Measurements from ENCODE around the gene SKAP1. TPM values are rescaled to one million over a fixed set of nuclear protein-coding genes. Genes with fewer than 3 reads are reported as not detected.

SKAP1 gene
- polyA plus RNA-seq (2012; ENCODE audit: missing spikeins): 59.0 TPM

DNA sequence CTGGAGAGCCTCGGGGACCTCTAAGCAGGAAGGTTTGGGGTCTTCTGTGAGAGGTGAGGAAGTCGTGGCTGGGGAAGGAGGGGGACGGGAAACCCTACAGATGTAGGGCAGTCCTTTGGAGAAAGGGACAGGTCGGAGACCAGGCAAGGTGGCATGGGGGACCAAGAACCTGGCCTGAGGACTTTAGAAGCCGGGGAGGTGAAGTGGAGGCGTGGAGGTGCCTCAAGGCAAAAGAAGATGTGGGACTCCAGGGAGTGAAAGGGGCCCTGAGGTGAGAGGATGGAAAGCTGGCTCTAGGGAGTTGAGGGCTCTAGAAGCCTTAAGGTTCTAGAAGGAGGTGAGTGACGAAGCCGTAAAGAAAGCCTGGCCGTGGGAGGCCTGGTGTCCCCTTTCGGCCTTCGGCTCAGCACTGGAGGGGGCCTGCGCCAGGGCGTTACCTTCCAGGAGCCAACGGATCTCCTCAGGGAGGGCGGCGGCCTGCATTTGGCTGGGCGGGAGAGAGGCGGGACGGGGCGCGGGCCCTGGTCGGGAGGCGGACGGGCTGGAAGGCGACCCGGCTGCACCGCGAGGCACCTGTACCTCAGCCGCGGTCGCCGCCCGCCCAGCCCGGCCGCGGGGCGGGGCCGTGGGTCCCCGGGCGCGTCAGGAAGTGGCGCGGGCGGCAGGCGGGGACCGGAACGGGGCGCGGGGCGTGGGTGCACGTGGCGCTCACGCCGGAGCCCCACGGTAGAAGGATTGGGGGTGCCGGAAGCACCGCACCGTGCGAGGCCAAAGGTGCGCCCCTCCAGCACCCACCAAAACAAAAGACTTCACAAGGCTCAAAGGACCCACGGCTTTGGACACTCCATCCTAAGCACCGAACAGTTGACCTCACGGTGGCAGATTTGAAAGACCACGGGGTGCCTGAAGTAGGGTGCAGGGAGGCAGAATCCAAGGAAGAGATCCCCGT, at the start of gene SKAP1:
Gene SKAP1, minus strand, starts transcription at position 577 of the 949 bp plus-strand sequence.
- DNase-seq (ENCODE audit: insufficient read length) (peak; percentile 66), FAIRE-seq (peak; percentile 88)
- no peak for TF ChIP-seq TAF1 (IDR thresholded peaks at IDR 0.05; ENCODE audit: borderline replicate concordance, low read depth, low read length)
- peak; percentile 65; the same call in 1 of the 2 replicates for TF ChIP-seq POLR2A (IDR thresholded peaks at IDR 0.05; ENCODE audit: low read depth, low read length)
- 0 out of 2 replicates have a peak, but pooled peaks have one; percentile 46 for TF ChIP-seq POLR2AphosphoS5 (IDR thresholded peaks at IDR 0.05; ENCODE audit: low read depth, low read length)

DNA sequence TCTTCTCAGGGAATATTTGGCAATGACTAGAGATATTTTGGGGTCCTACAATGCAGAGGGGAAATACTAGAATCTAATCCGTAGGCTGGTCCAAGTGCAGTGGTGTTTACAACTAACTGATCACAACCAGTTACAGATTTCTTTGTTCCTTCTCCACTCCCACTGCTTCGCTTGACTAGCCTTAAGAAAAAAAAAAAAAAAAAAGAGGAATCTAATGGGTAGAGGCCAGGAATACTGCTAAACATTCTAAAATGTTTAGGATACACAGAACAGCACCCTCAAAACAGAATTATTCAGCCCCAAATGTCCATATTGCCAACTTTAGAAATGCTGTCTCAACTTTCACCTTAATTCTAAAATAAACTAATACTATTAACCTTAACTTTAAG, 49.0 kb upstream of the SKAP1 start:
- DNase-seq (ENCODE audit: insufficient read length) (no peak), FAIRE-seq (no peak)

DNA sequence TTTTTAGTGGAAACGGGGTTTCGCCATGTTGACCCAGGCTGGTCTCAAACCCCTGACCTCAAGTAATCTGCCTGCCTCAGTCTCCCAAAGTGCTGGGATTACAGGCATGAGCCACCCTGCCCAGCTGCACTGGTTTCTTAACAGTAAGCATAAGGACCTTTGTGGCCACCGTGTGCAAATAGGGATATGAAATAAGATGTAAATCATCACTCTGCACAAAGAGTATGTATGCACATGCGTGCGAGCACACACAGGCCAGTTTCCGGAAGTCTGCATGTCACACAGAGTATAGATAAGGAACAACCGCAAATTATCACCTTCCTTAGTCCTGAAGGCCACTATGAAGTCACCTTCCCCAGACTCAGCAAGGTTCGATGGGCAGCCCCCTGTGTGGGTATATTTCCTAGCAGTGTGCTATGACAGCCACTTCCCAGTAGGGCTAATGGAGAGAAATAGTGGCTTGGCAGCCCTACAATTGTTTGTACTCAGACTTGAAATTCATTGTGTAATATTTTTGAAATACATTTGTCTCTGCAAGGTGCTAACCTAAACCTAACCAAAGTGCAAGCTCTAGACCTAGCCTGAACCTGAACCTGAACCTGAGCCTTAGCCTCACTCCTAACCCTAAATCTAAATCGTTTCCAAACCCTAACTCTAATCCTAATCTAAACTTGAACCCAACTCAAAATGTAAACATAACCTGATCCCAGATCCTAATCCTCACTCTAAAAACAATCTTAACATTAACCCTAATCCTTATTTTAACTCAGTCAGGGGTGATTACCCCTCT, 48.4 kb upstream of the SKAP1 start:
- FAIRE-seq: peak; percentile 87
- peak; percentile 45 for DNase-seq (ENCODE audit: insufficient read length)
- TF ChIP-seq POLR2A (IDR thresholded peaks at IDR 0.05; ENCODE audit: low read depth, low read length) (0 out of 2 replicates have a peak, but pooled peaks have one; percentile 22), POLR2AphosphoS5 (IDR thresholded peaks at IDR 0.05; ENCODE audit: low read depth, low read length) (no peak; the same call in 1 of the 2 replicates), TAF1 (IDR thresholded peaks at IDR 0.05; ENCODE audit: borderline replicate concordance, low read depth, low read length) (no peak)

More for the DNA sequence above, 49.0 kb upstream of the SKAP1 start:
- TF ChIP-seq TAF1 (IDR thresholded peaks at IDR 0.05; ENCODE audit: borderline replicate concordance, low read depth, low read length) (no peak), POLR2AphosphoS5 (IDR thresholded peaks at IDR 0.05; ENCODE audit: low read depth, low read length) (no peak), POLR2A (IDR thresholded peaks at IDR 0.05; ENCODE audit: low read depth, low read length) (no peak)

DNA sequence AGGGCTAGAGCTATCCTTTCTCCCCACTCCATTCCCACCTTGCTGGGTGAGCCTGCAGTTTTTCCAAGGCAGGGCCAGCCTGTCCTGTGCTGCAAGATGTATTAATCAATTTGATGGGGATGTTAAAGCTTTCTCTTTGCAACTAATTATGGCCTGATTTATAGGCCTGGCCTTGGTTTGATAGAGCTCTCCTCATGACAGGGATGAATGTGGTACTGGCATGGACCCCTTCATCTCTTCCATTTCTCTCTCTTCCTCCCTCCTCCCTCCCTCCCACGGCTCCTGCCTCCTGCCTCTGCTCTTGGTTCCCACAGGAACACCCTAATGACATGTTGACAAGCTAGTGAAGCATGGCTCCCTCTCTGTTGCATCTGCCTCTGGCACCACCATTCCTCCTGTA, 47.2 kb upstream of the SKAP1 start:
- no peak for FAIRE-seq

DNA sequence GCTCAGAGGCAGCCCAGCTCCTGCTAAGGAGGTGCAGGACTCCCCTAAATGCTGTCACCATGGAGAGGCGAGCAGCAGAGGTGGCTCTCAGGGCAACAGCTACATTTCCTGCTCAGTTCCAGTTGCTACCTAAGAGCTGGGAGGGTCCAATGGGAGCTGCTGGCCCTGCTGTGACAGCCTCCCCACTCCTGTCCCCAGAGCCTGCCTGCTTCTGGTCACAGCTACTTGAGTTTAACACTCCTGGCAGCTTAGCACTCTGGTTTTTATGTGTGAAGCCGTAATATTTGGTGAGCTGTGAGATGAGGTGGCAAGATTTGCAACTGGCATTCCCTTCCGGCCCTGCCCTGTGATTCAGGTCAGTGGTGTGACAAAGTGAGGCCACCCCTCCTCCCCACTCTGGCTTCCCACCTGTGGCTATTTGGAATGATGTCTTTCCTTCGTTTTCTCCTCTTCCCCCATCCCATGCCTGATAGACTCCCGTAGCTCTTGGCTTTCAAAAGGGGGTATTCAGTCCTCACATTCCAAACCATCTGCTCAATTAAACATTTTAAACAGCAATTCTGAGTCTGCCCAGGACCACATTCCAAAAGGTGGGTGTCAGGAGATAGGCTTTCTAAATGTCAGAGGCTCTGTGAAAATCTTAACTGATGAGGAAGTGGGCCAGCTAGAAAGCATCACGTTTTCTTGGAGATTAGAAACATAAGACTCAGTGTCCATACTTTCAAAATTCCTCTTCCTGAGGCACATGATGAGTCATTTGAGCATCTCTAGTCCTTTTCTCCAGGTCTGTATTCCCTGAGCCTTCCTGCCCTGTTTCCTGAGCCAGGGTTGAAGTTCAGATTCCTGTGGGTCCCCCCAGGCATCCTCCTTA, 42.6 kb upstream of the SKAP1 start:
- DNase-seq (ENCODE audit: insufficient read length) (no peak), FAIRE-seq (no peak)
- no peak for TF ChIP-seq TAF1 (IDR thresholded peaks at IDR 0.05; ENCODE audit: borderline replicate concordance, low read depth, low read length)
- TF ChIP-seq POLR2A (IDR thresholded peaks at IDR 0.05; ENCODE audit: low read depth, low read length): no peak
- TF ChIP-seq POLR2AphosphoS5 (IDR thresholded peaks at IDR 0.05; ENCODE audit: low read depth, low read length): no peak

More for the DNA sequence above, 47.2 kb upstream of the SKAP1 start:
- no peak for DNase-seq (ENCODE audit: insufficient read length)
- TF ChIP-seq POLR2AphosphoS5 (IDR thresholded peaks at IDR 0.05; ENCODE audit: low read depth, low read length) (no peak), TAF1 (IDR thresholded peaks at IDR 0.05; ENCODE audit: borderline replicate concordance, low read depth, low read length) (no peak), POLR2A (IDR thresholded peaks at IDR 0.05; ENCODE audit: low read depth, low read length) (no peak)

DNA sequence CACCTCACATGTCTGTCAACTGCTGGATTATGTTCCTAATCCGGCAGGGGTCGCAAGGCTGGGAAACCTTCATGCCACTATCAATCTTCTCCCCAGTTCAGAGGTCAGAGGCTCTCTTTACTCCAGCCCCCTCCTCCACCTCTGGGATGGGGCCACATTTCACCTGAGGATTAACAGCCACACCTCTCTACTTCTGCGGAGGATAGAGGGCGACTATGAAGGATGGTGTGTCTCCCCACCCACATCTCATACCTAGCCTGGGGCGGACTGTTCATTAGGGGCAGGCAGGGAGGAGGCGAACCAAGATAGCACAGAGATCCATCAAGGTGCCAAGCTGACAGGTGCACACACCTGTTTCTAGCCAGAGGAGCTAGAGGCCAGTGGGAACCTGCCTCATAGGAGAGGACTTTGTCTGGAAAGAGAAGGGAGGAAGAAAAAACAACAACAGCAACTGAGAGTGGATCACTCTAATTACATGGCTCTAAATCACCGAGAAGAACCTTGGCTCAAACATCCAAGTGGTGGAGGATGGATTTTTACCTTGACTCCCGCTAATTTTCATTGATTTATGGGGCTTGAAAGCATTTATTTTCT, 41.9 kb upstream of the SKAP1 start:
- TF ChIP-seq POLR2A (IDR thresholded peaks at IDR 0.05; ENCODE audit: low read depth, low read length): no peak
- TF ChIP-seq POLR2AphosphoS5 (IDR thresholded peaks at IDR 0.05; ENCODE audit: low read depth, low read length): no peak
- no peak for TF ChIP-seq TAF1 (IDR thresholded peaks at IDR 0.05; ENCODE audit: borderline replicate concordance, low read depth, low read length)
- no peak for FAIRE-seq
- DNase-seq (ENCODE audit: insufficient read length): no peak

DNA sequence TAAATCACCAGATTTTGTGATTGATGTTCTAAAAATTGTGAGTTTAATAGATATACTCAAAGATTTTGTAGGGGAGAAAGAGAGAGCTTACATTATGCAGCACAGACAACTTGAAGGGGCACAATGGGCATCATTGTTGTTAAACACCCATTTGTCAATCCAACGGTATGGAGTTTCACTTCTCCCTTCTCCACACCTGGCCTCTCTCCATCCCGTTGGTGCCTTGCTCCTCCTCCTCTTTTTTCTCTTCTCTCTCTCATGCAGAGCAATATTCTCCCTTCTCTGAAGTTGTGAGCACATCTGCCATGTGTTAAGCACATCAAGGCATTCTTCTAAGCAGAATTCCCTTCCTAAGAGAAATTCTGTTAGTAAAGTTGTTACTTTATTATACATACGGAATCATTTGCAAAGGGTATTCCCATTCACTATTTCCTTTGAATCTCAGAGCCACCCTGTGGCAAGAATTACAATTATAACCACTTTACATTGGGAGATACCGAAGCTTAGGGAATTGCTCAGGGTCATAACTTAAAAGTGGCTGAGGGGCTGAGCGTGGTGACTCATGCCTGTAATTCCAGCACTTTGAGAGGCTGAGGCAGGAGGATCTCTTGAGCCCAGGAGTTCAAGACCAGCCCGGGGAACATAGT, 40.5 kb upstream of the SKAP1 start:
- FAIRE-seq (no peak), DNase-seq (ENCODE audit: insufficient read length) (no peak)
- no peak for TF ChIP-seq POLR2AphosphoS5 (IDR thresholded peaks at IDR 0.05; ENCODE audit: low read depth, low read length)
- TF ChIP-seq POLR2A (IDR thresholded peaks at IDR 0.05; ENCODE audit: low read depth, low read length): no peak
- TF ChIP-seq TAF1 (IDR thresholded peaks at IDR 0.05; ENCODE audit: borderline replicate concordance, low read depth, low read length): no peak

DNA sequence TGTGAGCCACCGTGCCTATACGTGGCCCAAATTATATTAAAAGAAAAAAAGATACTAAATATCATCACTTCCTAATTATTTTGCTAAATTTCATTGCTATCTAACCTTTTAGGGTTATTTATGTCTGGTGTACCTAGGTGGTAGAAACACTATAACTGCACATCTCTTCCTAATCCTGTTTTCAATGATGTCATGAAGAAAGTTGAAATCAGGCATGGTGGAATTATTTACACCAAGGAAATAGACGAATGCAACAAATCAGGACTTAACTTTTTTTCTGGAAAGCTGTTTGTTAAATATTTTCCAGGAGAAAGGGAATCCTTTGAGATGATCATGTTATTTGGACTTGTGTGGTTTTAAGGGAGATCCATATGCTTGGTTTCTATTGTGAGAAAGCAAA, 39.2 kb upstream of the SKAP1 start:
- TF ChIP-seq POLR2AphosphoS5 (IDR thresholded peaks at IDR 0.05; ENCODE audit: low read depth, low read length) (no peak), POLR2A (IDR thresholded peaks at IDR 0.05; ENCODE audit: low read depth, low read length) (no peak), TAF1 (IDR thresholded peaks at IDR 0.05; ENCODE audit: borderline replicate concordance, low read depth, low read length) (no peak)
- no peak for DNase-seq (ENCODE audit: insufficient read length)
- FAIRE-seq: no peak

DNA sequence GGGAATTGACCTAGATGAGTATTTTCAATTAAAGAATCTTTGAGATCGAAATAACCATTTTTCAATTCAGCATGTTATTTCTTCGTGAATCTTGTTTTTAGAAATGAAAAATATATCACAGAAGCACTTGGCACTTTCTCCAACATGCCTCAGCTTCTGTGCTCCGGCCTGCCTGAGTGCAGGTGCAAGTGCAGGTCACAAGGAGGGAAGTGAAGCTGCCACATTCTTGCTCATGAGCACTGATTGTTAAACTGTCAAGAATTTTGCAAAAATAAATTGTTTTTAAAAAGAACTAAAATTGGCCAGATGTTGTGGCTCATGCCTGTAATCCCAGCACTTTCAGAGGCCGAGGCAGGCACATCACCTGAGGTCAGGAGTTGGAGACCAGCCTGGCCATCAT, 38.3 kb upstream of the SKAP1 start:
- TF ChIP-seq POLR2A (IDR thresholded peaks at IDR 0.05; ENCODE audit: low read depth, low read length): no peak
- TF ChIP-seq TAF1 (IDR thresholded peaks at IDR 0.05; ENCODE audit: borderline replicate concordance, low read depth, low read length): no peak
- no peak for TF ChIP-seq POLR2AphosphoS5 (IDR thresholded peaks at IDR 0.05; ENCODE audit: low read depth, low read length)
- DNase-seq (ENCODE audit: insufficient read length) (no peak), FAIRE-seq (no peak)

DNA sequence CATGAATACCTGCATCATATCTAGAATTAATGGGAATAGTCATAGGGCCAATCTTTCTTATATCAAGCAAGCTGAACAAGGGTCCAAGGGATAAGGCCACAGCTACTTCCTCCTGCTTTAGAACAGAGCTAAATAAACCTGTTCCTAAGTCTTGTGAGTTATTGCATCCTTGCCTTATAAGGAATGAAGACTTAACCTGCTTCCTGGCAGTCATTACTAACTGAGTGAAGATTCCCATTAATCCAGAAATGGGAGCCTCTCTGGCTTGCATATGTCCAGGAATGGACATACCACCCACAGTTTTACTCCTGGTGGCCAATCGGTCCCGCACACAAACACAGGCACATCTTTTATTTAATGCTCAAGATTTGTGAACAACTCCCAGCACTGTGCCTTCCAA, 35.9 kb upstream of the SKAP1 start:
- DNase-seq (ENCODE audit: insufficient read length): no peak
- TF ChIP-seq POLR2A (IDR thresholded peaks at IDR 0.05; ENCODE audit: low read depth, low read length) (no peak), POLR2AphosphoS5 (IDR thresholded peaks at IDR 0.05; ENCODE audit: low read depth, low read length) (no peak), TAF1 (IDR thresholded peaks at IDR 0.05; ENCODE audit: borderline replicate concordance, low read depth, low read length) (no peak)
- FAIRE-seq: no peak

All from GM12892 (cell line).